HG03439 (cell line): ENCODE data around the gene WASF1.

Source experiments
- ATAC-seq: cut with Tn5 transposase; IDR thresholded peaks from one replicate; pipeline ENCODE4 v1.9.1; 2021; ENCODE audit warnings: mild to moderate bottlenecking, moderate library complexity; ENCODE audit not compliant: unreplicated experiment

Gene WASF1

DNA sequence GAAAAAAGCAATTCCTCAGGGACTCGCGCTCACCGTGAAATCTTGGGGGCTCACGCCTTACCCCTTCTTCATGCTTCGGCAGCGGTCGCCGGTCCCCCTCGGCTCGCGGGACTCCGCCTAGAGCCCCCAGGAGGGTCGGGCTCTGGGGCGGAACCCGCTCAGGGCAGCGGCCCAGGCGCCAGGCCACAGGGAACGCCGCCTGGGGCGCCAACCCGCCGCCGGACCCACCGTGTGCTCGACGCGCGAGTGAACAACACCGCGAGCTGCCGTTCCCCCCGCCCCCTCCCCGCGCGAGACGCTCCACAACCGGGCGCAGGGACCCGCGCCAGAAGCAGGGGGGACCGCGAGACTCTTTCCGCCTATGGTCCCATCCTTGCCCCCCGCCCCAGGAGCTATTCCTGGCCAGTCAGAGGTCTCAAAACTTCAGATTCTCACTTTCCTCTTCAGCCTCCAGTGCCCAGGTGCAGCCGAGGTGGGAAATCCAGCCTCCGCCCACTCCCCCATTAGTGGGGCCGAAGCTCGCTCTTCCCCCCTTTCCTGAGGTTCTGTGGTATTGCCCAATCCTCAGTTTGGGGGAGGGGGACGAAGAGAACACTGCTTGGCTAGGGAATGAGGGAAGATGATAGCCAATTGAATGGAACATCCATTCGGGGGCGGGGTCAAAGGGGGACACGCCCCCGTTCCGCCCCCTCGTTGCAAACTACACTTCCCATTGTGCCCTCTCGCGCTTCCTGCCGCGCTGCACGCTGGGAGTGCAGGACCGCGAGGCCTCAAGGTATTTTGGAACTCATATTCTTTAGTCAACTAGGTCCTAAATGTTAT is at the start of gene WASF1:
Gene WASF1 (minus strand): TSS at position 265 of the 822 bp plus-strand sequence. CDS start 52,069 bp downstream, outside the sequence.
- peak; percentile 91 for ATAC-seq

DNA sequence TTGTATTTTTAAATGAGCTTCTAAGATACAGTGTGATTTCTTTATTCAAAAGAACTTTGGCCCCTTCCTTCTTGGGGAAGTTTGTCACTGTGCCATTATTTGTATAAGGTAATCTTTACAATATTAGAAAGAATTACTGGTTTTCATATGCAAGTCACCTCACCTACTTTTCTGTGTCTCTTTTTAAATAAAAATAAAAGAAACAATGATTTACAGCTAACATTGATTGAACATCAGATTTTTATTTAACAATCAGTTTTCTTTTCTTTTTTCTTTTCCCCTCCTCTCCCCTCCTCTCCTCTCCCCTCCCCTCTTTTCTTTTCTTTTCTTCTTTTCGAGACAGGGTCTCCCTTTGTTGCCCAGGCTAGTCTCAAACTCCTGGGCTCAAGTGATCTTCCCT is 46.8 kb upstream of the WASF1 start:
- no peak for ATAC-seq

DNA sequence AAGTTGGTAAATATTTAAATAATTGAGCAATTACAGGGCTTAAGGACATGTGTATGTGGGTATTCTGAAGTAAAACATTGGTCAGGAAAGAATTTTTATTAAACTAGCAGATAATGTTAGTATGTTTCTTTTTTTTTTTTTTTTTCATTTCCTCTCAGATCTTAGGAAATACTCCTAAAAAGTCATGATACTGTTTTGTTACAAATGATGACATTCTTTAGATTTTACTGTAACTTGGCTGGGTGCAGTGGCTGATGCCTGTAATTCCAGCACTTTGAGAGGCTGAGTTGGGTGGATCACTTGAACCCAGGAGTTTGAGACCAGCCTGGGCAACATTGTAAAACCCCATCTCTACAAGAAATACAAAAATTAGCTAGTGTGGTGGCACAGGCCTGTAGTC is 42.3 kb upstream of the WASF1 start:
- ATAC-seq: no peak

DNA sequence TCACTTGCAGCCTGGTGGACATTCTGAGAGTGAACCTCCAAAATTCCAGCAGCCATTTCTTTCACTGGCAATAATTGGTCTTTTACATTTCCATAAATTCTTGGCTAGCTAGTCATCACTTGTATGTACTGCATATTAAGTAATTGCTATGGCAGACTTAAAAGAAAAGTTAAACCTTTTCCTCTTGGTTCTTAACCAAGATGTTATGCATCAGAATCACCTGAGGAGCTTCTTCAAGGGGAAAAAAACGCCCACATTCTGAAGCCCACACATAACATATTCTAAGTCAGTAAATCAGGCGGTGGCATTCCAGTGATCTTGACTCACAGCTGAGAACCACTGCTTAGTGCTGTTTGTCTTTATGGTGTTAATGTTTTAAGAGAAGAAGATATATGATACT is 37.8 kb upstream of the WASF1 start:
- ATAC-seq: no peak

DNA sequence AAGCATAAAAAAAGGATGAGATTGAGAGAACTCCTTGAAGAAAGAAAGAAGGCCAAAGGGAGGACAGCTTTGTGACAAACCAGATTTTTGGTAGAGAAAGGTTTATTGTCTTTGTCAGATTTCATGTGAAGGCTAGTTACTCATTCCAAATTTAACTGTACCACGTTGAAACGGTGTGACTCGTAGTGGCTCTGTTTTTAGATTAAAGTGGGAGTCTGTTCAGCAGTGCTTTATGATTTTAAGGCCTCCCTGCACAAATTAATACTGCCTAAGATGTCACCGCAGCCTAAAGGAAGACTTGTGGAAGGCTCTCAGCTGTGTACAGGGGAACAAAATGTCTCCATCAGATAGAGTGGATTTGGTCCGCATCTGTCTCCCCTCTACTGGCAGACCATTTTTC is 36.7 kb upstream of the WASF1 start:
- ATAC-seq: no peak

DNA sequence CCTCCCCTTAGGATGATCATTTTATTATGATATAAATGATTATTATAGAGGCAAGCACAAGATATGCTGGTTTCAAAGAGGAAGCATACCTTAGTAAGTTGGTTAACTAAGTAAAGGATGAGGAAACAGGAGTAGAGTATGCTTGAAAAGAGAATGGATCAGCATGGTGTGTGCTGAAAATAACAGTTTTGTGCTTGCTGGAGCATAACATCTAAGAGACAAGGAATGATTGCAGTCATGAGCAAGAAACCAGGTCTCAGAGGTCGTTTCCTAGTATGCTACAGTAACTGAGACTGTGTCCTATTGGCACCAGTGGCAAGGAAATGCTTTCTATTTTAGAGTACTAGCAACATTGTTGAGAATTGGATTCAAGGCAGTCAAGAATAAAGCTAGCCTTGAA is 34.9 kb upstream of the WASF1 start:
- ATAC-seq: no peak

DNA sequence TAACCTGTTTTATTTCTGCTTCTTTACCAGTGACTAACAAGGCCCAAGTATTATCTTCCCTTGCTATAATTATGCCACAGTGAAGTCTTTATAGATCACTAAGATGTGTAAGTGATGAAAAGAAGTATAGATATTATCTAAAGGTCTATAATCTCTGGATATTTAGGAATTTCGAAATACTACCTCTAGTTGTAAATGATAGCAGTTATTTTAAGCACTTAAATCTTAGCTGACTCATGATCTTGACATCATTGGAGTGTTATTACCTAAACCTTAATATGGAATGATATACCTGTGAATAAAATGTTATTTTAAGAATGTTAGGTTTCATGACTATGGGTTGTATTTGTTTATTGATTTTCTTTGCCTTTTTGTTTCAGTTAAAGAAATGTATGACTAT is 32.3 kb upstream of the WASF1 start:
- no peak for ATAC-seq

DNA sequence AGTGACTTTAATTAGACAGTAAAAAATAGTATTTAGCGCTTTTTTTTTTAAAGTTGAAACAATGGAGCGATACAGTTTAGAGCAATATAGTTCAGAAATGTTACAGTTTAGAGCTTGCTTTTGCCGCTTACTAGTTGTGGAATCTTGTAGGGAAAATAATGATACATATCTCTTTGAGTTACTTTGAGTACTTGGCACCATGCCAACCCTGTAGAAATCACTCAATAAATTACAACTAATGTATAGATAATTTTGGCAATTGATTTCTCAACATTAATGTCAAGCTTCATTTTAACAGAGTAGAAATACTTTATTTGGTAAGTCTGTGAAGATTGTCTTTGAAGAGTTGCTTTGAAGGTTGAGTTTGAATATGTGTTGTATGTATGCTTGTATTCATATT is 28.2 kb upstream of the WASF1 start:
- ATAC-seq: no peak

DNA sequence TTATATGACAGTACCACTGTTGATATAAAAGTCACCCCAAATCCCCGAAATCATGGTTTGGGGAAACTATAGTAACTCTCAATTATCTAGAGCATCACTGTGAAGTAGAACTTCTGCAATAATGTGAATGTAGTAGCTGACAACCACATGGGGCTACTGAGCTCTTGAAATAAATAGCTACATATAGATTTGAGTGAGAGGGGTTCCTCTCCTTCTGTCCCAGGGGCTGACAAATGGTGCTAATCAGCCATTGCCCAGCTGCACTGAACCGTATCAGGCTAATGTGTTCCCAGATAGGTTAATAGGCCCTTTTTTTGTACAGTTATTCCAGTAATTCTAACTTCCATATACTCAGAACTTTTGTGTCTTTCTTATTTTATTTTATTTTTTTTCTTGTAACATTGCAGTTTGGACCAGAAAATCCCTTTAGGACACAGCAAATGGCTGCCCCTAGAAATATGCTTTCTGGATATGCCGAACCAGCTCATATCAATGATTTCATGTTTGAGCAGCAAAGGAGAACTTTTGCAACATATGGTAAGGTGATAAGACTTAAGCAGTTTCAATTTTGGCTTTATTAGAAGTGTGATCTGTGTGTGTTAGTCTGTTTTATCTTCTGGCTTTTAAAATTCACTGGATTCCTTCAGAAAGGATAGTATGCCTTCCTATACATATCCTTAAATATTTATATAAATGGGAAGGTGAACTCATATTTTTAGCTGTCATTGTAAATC is 21.8 kb upstream of the WASF1 start:
- no peak for ATAC-seq

DNA sequence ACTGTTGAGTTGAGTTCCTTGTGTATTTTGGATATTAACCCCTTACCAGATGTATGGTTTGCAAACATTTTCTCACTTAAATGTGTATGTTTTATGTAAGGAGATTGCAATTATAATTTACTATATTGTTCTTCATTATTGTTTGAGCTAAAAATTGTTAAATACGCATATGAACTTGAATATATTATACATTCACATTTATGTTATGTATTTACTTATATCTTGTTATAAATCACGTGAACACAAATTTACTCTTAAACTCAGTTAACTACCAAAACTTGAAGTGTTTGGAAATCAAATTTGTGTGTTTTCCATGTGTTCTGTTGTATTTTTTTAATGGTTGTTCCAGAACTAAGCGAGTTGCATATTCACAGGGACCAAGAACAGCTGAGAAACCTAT is 19.1 kb upstream of the WASF1 start:
- no peak for ATAC-seq

DNA sequence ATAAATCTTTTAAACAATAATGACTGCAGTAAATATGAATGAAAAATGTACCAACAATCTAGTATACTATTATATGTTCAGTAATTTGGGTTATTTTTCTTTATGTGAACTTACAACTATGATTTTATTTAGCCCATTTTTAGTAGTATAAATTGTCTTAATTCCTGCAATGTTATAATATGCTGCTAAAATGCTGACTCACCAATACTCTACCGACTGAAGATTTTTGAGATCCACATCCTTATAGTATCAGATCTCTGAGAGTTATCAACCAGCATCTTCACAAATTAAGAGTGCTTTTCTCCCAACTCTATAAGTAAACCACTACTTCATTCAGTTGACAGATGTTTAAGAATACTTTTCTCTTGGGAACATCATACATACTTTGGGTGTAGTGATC is 17.4 kb upstream of the WASF1 start:
- ATAC-seq: no peak

DNA sequence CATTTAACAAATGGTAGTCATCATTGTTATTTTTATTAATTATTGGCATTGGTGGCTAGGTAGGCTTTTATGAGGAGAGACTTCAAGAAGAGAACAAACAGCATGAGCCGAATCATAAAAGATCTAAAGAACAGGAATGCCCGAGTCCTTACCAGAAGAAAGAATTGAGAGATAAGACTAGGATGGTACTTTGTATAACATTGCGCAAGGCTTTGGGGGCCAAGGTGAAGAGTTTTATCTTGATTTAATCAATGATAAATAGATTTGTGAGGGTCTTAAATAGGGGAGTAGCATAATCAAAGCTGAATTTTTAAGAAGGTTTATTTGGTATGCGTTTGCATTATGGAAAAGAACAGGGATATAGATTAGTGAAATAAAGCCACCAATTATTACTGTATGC is 16.2 kb upstream of the WASF1 start:
- no peak for ATAC-seq

DNA sequence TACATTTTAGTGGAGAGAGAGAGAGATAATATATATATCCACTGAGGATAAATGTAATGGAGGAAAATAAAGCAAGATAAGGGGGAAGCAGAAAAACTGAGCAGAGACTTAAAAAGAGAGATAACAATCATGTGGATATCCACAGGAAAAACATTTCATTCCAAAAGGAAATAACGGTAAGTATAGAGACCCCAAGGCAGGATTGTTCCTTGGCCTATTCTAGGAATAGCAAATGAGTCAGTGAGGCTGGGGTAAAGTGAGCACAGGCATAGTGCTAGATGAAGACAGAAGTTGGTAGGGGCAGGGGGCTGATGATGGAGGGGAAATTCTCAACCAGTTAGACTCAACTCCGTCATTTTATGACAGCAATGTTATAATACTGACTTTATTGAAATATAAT is 12.0 kb upstream of the WASF1 start:
- ATAC-seq: no peak

DNA sequence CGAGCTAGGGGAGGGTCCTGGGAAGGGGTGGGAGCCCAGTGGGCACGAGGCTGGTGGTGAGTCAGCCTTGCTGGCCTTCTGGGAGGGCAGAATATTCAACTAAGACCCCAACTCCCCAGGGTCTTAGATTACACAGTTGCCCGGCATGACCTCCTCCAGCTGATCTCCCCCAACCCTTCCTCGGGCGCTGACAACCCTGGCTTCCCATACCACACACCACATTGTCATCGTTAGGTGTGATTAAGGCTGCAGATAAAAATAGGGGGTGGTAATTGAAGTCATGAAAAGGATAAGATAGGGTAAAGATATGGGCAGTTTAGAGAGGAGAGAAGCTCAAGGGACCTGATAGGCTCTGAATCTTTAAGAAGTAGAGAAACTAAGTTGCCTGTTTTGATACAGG is 11.3 kb upstream of the WASF1 start:
- no peak for ATAC-seq

DNA sequence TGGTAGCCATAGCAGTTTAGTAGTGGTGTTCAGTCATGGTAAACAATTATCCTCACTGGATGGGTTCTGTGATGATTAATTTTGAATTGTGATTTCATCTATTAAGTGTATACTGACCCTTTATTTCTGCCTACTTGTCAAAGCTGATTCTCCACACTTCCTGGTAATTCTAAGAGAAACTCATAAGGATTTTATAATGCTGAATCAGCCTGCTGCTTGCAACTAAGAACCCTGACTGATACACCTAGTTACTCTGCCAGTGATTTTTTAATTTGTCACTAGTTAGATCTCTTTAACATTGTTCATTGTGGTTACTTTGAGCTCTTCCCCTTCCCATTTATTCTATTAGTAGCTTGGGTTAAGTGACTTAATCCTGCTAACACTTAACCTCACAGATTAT is 9.3 kb upstream of the WASF1 start:
- no peak for ATAC-seq

DNA sequence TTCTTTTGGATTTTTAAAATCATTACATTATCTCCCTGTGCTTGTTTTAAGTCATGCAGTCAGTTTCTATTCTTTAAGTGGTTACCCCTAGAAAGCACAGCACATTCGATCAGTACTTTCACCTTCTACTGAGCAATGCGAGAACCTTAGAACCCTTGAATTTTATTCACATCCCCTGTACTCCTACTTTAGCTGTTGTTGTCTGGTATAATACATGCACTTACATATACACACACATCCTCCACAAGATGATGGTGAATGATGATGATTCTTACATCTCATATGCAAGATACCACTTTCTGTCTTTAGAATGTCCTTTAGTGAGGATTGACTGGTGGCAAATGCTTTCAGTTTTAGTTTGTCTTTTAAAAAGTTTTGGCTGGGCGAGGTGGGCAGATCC is 6.4 kb upstream of the WASF1 start:
- peak; percentile 51 for ATAC-seq

DNA sequence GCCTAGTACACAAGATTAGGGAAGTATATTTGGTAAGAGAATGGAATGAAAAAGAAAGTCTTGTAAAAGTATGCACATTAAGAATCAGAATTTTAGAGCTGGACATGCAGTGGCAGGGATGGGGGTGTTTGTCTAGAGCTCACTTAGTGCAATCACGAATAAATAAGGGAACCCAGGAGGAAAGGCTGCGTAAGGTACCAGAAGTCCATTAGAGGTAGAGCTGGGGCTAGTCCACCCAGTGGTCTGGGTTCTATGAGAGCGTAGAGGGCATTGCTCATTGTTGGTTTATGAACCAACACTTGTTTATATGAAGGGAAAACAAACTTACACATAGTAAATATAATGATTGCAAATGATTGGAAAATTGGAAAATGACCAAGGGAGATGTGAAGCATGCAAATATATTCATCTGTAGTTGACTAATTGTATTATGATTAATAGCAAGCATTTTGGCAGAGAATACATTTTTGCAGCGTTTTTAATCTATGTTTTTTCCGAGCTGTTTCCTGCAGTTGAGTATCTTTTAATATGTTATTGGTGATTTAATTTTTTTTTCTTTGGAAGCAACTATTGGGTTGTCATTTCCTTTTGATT is 3.9 kb upstream of the WASF1 start:
- no peak for ATAC-seq

DNA sequence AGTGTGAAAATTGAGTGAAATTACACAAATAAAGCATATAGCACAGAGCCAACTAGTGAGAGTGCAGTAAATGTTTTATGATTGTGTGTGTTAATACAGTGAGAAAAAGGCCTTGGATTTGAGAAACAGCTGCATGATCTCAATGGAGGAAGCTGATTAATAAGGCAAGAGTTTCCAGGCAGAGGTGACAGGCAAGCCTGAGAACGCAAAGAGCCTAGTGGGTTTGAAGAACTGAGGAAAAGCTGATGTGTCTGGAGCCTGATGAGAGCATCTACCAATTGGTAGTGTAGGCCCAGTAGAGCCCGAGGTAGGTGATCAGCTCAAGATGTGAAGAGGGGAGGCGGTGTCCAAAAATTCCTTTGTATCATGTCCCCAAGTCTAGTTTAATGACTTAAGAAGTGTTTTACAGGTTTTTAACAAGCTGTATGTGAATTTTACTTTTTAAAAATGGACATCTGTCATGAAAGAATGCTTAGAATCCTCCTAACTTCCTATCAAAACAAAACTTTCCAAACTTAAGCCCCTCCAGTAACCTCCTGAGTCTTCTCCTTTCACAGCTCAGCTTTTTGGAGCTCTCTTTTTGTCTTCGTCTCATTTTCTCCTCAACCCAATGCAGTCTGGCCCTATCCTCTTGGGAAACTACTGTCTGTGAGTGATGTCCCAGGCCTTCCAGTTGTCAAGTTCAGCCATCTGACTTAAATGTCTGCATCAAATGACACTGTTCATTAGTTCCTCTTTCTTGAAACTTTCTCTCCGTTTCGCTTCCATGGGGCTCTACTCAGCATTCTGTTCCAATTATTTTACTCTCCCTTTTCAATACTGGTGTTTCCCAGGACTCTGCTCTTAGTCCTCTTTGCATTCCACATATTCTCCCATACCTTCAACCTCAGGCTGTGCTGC is 1.9 kb upstream of the WASF1 start:
- ATAC-seq: no peak

DNA sequence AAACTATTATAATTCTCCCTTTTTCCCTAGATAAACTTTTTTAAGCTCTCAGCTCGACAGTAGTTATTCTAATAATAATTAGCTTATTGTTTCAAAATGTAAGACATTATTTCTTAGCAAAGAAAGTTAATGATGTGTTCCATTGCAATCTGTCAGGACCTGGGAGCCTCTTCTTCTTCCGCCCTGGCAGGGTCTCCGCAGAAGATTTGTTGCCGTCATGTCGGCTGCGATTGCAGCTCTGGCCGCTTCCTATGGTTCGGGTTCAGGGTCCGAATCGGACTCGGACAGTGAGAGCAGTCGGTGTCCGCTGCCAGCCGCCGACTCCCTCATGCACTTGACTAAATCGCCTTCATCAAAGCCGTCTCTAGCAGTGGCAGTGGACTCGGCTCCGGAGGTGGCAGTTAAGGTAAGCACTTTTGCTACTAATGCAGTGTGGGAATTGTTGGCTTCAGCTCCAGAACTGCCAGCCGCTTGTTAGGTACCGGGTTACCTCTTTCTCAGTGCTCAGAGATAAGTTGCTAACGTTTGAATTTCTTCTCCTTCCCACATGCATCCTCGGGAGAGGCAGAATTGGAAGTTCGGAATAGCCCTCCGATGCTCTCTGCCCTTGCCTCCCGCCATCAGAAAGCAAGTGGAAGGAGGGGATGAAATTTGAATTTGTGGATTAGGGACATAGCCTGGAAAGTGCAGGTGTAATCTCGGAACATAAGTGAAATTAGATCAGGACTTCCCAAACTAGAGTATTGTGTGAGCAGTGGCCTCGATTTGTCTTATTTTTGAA is 948 bp upstream of the WASF1 start, which contains the start of gene CDC40:
Gene CDC40 (plus strand): TSS at position 200 of the 781 bp plus-strand sequence. CDS start 18 bp downstream, at position 218.
- ATAC-seq: peak; percentile 48
